Left lung (tissue), 10 donors: ENCODE data around the gene C19orf18. TPM values are rescaled to one million over a fixed set of nuclear protein-coding genes. Genes with fewer than 3 reads are reported as not detected.
"Not testable (repeated sequence)": the region's sequence is repeated elsewhere in the genome, so short reads cannot be mapped to it uniquely, and the experiment has no call there.

Experiments used
- ATAC-seq: fragments of 200-7000 bp; cut with Tn5 transposase; one replicate; pipeline ENCODE4 v1.9.1; 2020; ENCODE audit warnings: moderate library complexity
- DNase-seq, 4 donors: peaks; one replicate each; pipeline ENCODE4 v3.0.0-alpha.2; 2013 to 2020
- H3K27ac ChIP-seq, 2 donors: fragments of 200-600 bp; sonication (generic) in 1 of 2; one replicate each; pipeline versions ENCODE4 v1.5.0 to v1.8.0; 2020 to 2021
- H3K27me3 ChIP-seq, 2 donors: fragments of 200-600 bp; sonication (generic) in 1 of 2; one replicate each; pipeline versions ENCODE4 v1.5.0 to v1.8.0; 2020 to 2021
- H3K36me3 ChIP-seq, 2 donors: fragments of 200-600 bp; sonication (generic) in 1 of 2; one replicate each; pipeline versions ENCODE4 v1.5.0 to v1.8.0; 2020 to 2021
- H3K4me1 ChIP-seq, 2 donors: fragments of 200-600 bp; one replicate each; pipeline ENCODE4 v1.8.0; 2021
- H3K4me3 ChIP-seq, 2 donors: fragments of 200-600 bp; sonication (generic) in 1 of 2; one replicate each; pipeline versions ENCODE4 v1.5.0 to v1.8.0; 2020 to 2021; ENCODE audit warnings: mild to moderate bottlenecking in 1 of 2
- H3K9me3 ChIP-seq, 2 donors: fragments of 200-600 bp; sonication (generic) in 1 of 2; one replicate each; pipeline versions ENCODE4 v1.5.0 to v1.8.0; 2020 to 2021
- CTCF ChIP-seq, 2 donors: fragments of 200-600 bp; sonication (generic) in 1 of 2; IDR thresholded peaks; one replicate each; pipeline versions ENCODE4 v1.5.0 to v1.8.0; 2021; ENCODE audit warnings: antibody characterized with exemption in 2 of 2
- intact Hi-C, 2 donors: fragments of 100-400 bp; cut with DNase I; formaldehyde crosslinking; loops; one replicate each; pipeline versions ENCODE4 v1.11.2 to v1.14.2; 2022
- polyA plus RNA-seq, 6 donors: library from polyadenylated mRNA; unstranded; fragments of 120-200 nt; gene quantifications; one replicate each; pipeline ENCODE4 v1.2.1, GENCODE V29; 2013; ENCODE audit not compliant: insufficient read length in 6 of 6
- total RNA-seq, 2 donors: library from RNA; stranded (reverse); fragmentation: NEBNext Ultra II Directional; extraction: Animal tissue kit (Norgen Biotek cat#: 25700); gene quantifications; one replicate each; pipeline ENCODE4 v1.2.1, GENCODE V29; 2021
- donor health status: DM: no; HTN: yes; CAD: no.
- donor health status: DM: no; HTN: no; CAD: no.

Gene C19orf18
- total and polyA plus RNA-seq, 8 donors, result 0.55 to 5.7 (median 2.8) TPM

- Histone ChIP-seq H3K9me3 (peaks cover 0 to 91% of the 10 kb centered on the region in 2 donors), H3K4me1 (peaks cover 0 to 5% of the 10 kb centered on the region in 2 donors), H3K4me3 (no peak overlapping the region), H3K27ac (no peak overlapping the region), H3K27me3 (no peaks in the 10 kb centered on the region), H3K36me3 (peaks cover 0 to 47% of the 10 kb centered on the region in 2 donors)
- intact Hi-C loops, result no loop called here
- no peak for DNase-seq
- ATAC-seq, result no peak
- TF ChIP-seq CTCF (IDR thresholded peaks at IDR 0.05), result no peak
These were observed 38.6 kb downstream of the C19orf18 start for GRCh38 chr19:57935731-57936130.

- no peak for TF ChIP-seq CTCF (IDR thresholded peaks at IDR 0.05)
- peaks cover 0 to 91% of the 10 kb centered on the region in 2 donors for H3K9me3 ChIP-seq
- ATAC-seq (peak; percentile 100), DNase-seq (peak; percentile 71 to 86 (median 76))
- no peaks in the 10 kb centered on the region for H3K27me3 ChIP-seq
- intact Hi-C loops, result no loop called here
- H3K4me3 ChIP-seq, result peak within 1 kb of the TSS; percentile 63 to 65
- no peak within 1 kb of the TSS for H3K27ac ChIP-seq
- H3K36me3 ChIP-seq, result peaks cover 0 to 45% of the 10 kb centered on the region in 2 donors
- H3K4me1 ChIP-seq, result peaks cover 0 to 5% of the 10 kb centered on the region in 2 donors
These were observed 39.3 kb downstream of the C19orf18 start, which contains the start of gene ZNF418 for GRCh38 chr19:57934820-57935665. ZNF418 (minus strand) TSS chr19:57935402; CDS start chr19:57933822, 1,580 bp downstream.

- peaks cover 0 to 95% of the 10 kb centered on the region in 2 donors for H3K9me3 ChIP-seq
- ATAC-seq (no peak), DNase-seq (no peak)
- intact Hi-C loops, result no loop called here
- peaks cover 0 to 75% of the 10 kb centered on the region in 2 donors for H3K36me3 ChIP-seq
- H3K4me3 ChIP-seq, result no peak overlapping the region
- H3K27me3 ChIP-seq, result no peaks in the 10 kb centered on the region
- no peak for TF ChIP-seq CTCF (IDR thresholded peaks at IDR 0.05)
- no peaks in the 10 kb centered on the region for H3K4me1 ChIP-seq
- H3K27ac ChIP-seq, result no peak overlapping the region
These were observed 46.7 kb downstream of the C19orf18 start for GRCh38 chr19:57927587-57927986.

GRCh38 chr19:57916168-57916995, 58.0 kb downstream of the C19orf18 start, which contains the start of gene ZNF417:
ZNF417 (minus strand) TSS chr19:57916592; CDS start chr19:57916411, 181 bp downstream.
- ATAC-seq, result peak; percentile 99

GRCh38 chr19:57914531-57914930, 59.8 kb downstream of the C19orf18 start:
- H3K4me3 ChIP-seq, result no peak overlapping the region
- H3K36me3 ChIP-seq, result peaks cover 0 to 34% of the 10 kb centered on the region in 2 donors
- peaks cover 7 to 17% of the 10 kb centered on the region in 2 donors for H3K4me1 ChIP-seq
- no peak overlapping the region for H3K27ac ChIP-seq
- TF ChIP-seq CTCF (IDR thresholded peaks at IDR 0.05), result no peak
- ATAC-seq (no peak), DNase-seq (no peak)
- H3K27me3 ChIP-seq, result no peaks in the 10 kb centered on the region
- intact Hi-C loops, result no loop called here
- peaks cover 0 to 9% of the 10 kb centered on the region in 2 donors for H3K9me3 ChIP-seq

More at GRCh38 chr19:57916168-57916995, 58.0 kb downstream of the C19orf18 start, which contains the start of gene ZNF417:
- H3K27me3 ChIP-seq, intact Hi-C loops, H3K9me3 ChIP-seq: not testable (repeated sequence)
- Histone ChIP-seq H3K36me3 (peaks cover 0 to 35% of the 10 kb centered on the region in 2 donors), H3K4me1 (peaks cover 7 to 17% of the 10 kb centered on the region in 2 donors), H3K27ac (peak within 1 kb of the TSS; percentile 19 to 78), H3K4me3 (peak within 1 kb of the TSS; percentile 71 to 80)
- DNase-seq, result peak; percentile 85 to 94 (median 88)

Other genes starting within 250 kb of the C19orf18 start
- 1 to 10 TPM; 7.3 to 9.6 TPM for gene ZNF671, start 246.9 kb downstream of the C19orf18 start, total RNA-seq
- gene ZNF671, start 246.9 kb downstream of the C19orf18 start, polyA plus RNA-seq, result 10 to 100 TPM; 20.1 to 26.4 (median 24.6) TPM
- gene ZNF776, start 227.7 kb downstream of the C19orf18 start, total RNA-seq, result 10 to 100 TPM; 10.2 to 15.3 TPM
- 10 to 100 TPM; 35.4 to 45.8 (median 41.3) TPM for gene ZNF776, start 227.7 kb downstream of the C19orf18 start, polyA plus RNA-seq
- 10 to 100 TPM; 13.2 to 15.3 TPM for gene ZNF586, start 204.9 kb downstream of the C19orf18 start, total RNA-seq
- 10 to 100 TPM; 28.7 to 38.1 (median 31.1) TPM for gene ZNF586, start 204.9 kb downstream of the C19orf18 start, polyA plus RNA-seq
- 10 to 100 TPM; 11.2 to 15.7 TPM for gene ZNF552, start 159.6 kb downstream of the C19orf18 start, total RNA-seq
- gene ZNF552, start 159.6 kb downstream of the C19orf18 start, polyA plus RNA-seq, result 10 to 100 TPM; 15.2 to 21.4 (median 17.4) TPM
- 10 to 100 TPM; 12.9 to 20.1 TPM for gene ZNF587B, start 144.2 kb downstream of the C19orf18 start, total RNA-seq
- 10 to 100 TPM; 12.1 to 17.3 (median 14.1) TPM for gene ZNF587B, start 144.2 kb downstream of the C19orf18 start, polyA plus RNA-seq
- 10 to 100 TPM; 31.4 to 34.0 TPM for gene ZNF587, start 124.7 kb downstream of the C19orf18 start, total RNA-seq
- 10 to 100 TPM; 33.6 to 38.8 (median 36.4) TPM for gene ZNF587, start 124.7 kb downstream of the C19orf18 start, polyA plus RNA-seq
- gene ZNF814, start 85.5 kb downstream of the C19orf18 start, total RNA-seq, result 10 to 100 TPM; 10.7 to 21.0 TPM
- gene ZNF814, start 85.5 kb downstream of the C19orf18 start, polyA plus RNA-seq, result 10 to 100 TPM; 52.7 to 71.2 (median 65.2) TPM
- 10 to 100 TPM; 15.8 to 20.7 TPM for gene ZNF417, start 57.9 kb downstream of the C19orf18 start, total RNA-seq
- 10 to 100 TPM; 35.8 to 47.8 (median 42.0) TPM for gene ZNF417, start 57.9 kb downstream of the C19orf18 start, polyA plus RNA-seq
- 1 to 10 TPM; 8.0 to 9.4 TPM for gene ZNF418, start 39.1 kb downstream of the C19orf18 start, total RNA-seq
- 10 to 100 TPM; 27.6 to 43.6 (median 37.0) TPM for gene ZNF418, start 39.1 kb downstream of the C19orf18 start, polyA plus RNA-seq
- gene ZNF256, start 26.8 kb downstream of the C19orf18 start, total RNA-seq, result 1 to 10 TPM; 3.9 to 4.2 TPM
- 10 to 100 TPM in 5 of 6 donors, 1 to 10 TPM in 1; 8.5 to 12.1 (median 10.6) TPM for gene ZNF256, start 26.8 kb downstream of the C19orf18 start, polyA plus RNA-seq
- gene ZNF606, start 28.3 kb upstream of the C19orf18 start, total RNA-seq, result 10 to 100 TPM; 11.4 to 13.3 TPM
- 10 to 100 TPM; 28.9 to 34.6 (median 31.3) TPM for gene ZNF606, start 28.3 kb upstream of the C19orf18 start, polyA plus RNA-seq
- under 1 TPM in 1 of 2 donors, not detected in 1; 0.47 TPM for gene ZSCAN1, start 59.5 kb upstream of the C19orf18 start, total RNA-seq
- 1 to 10 TPM; 1.4 to 3.4 (median 2.4) TPM for gene ZSCAN1, start 59.5 kb upstream of the C19orf18 start, polyA plus RNA-seq
- gene ZNF135, start 84.7 kb upstream of the C19orf18 start, total RNA-seq, result 1 to 10 TPM; 3.3 to 4.9 TPM
- gene ZNF135, start 84.7 kb upstream of the C19orf18 start, polyA plus RNA-seq, result 10 to 100 TPM; 22.3 to 32.6 (median 29.0) TPM
- 10 to 100 TPM; 32.7 to 58.1 TPM for gene ZSCAN18, start 123.7 kb upstream of the C19orf18 start, total RNA-seq
- 10 to 100 TPM; 78.0 to 91.1 (median 84.7) TPM for gene ZSCAN18, start 123.7 kb upstream of the C19orf18 start, polyA plus RNA-seq
- gene ZNF329, start 176.3 kb upstream of the C19orf18 start, total RNA-seq, result 10 to 100 TPM in 1 of 2 donors, 1 to 10 TPM in 1; 7.9 to 11.7 TPM
- gene ZNF329, start 176.3 kb upstream of the C19orf18 start, polyA plus RNA-seq, result 10 to 100 TPM; 19.6 to 22.9 (median 21.0) TPM
- 10 to 100 TPM; 19.9 to 25.9 TPM for gene ZNF274, start 208.5 kb upstream of the C19orf18 start, total RNA-seq
- 10 to 100 TPM; 18.7 to 23.7 (median 21.8) TPM for gene ZNF274, start 208.5 kb upstream of the C19orf18 start, polyA plus RNA-seq